ENCODE results near the gene IFIT1.
"Not testable (repeated sequence)": the region's sequence is repeated elsewhere in the genome, so short reads cannot be mapped to it uniquely, and the experiment has no call there.

Gene IFIT1

DNA sequence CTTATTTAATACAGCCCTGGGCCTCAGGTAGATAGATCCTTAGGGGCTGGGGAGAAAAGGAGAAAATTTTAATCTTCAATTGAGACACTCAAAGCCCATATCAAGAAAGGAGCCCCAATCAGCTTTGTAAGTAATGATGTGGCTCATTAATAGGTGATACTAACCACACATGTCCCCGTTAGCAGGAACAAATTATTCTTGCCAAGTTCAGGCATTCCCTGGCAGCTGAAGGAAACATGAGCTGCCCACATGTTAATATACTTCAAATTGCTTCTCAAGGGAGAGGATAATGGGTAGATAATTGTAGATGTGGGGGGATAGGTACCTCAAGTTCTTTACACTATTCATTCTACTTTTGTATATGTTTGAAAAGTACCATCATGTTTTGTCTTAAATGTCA is 36.5 kb downstream of the IFIT1 start:
- in situ Hi-C loops (cut with HindIII; ENCODE audit: low sequenced_read_pairs) = no loop called here

DNA sequence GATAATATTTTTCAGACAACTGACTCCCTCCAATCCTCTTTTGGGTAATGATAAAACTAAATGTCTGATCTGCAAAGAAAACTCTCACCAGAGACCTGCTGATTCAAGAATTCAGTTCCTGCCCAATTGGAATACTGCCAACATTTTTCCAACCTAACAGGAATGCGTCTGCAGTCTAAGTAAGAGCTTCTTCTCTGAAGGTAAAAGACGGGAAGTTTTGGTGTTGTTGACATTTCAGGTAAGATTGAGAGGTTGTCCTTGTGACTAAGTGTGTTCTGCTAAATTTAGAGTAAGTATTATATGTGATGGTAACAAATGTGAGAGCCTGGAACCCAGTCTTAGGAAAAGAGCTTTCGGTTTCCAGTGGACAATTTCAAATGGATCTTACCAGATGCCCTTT is 39.6 kb downstream of the IFIT1 start:
- in situ Hi-C loops (cut with HindIII; ENCODE audit: low sequenced_read_pairs) = no loop called here

DNA sequence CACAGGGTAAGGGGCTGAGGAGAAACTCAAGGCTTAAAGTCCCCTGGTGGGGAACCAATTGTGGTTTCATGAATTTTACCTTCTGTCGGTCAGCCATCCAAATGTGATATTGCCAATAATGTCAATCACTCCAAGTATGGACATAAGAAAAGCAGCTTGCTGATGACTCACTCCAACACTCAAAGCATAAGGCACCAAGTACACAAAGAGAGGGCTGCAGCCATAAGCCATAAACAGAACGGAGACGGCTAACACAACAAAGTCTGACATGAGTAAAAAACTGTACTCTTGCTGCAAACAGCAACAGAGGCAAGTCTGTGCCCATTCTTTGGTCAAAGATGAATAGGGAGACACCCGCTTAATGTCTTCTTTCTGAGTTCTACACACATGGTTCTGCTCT is 46.1 kb downstream of the IFIT1 start:
- in situ Hi-C loops (cut with HindIII; ENCODE audit: low sequenced_read_pairs) = no loop called here

DNA sequence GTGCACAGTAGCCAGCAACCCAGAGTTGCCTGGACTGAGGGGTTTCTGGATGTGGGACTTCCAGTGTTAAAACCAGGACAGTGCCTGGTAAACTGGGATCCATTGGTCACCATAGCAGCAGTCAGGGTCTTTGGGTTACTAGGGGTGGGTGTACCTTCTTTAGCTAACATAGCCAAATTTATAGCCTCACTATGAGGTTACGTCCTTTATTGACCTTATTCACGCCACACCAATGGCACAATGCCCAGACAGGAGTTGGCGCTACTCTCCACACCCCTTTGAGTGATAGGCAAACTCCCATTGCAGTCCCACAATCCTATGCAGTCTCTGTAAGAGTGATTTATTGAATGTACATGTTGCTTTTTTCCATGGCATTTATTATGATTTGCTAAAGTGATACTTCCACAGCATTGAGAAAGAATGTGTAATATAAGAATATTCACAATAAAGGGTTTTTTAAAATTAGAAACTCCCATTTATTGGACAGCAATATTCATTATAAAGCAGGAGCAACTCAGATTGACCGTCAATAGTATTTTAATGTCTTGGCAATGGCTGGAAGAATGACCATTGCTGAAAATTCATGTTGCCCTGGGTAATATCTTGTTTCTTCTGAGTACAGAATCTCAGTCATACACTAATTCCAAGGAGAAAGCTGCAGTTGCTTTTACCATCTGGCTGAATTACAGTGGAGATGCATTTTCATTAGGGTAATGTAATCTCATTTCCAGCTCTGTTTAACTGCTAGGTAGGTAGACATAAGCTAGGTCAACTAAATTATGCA is 48.0 kb downstream of the IFIT1 start:
- in situ Hi-C loops (cut with HindIII; ENCODE audit: low sequenced_read_pairs) = no loop called here

DNA sequence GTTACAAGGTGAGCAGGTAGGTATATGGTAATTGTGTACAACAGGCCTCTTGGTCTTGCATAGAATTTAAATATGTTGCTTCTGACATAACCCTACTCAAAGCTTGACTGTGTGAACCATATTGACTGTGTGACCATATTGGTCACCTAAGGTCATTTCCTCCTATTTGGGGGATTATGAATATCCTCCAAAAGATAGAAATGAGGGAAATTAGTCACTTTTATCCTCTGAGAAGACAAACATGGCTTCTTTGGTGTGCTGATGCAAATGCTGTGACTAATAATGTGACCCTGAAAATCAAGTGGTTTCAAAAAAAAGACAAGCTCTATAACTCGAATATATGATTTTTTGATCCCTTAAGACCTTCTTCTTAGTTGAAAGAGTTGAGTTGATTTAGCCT is 49.9 kb downstream of the IFIT1 start:
- in situ Hi-C loops (cut with HindIII; ENCODE audit: low sequenced_read_pairs) = no loop called here

DNA sequence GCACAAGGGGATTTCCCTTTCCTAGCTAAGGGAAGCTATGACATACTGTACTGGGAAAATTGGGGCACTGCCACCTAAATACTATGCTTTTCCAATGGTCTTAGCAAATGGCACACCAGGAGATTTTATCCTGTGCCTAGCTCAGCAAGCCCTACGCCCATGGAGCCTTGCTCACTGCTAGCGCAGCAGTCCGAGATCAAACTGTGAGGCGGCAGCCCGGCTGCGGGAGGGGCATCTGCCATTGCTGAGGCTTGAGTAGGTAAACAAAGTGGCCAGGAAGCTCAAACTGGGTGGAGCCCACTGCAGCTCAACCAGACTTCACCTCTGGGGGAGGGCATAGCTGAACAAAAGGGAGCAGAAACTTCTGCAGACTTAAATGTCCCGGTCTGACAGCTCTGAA is 52.4 kb downstream of the IFIT1 start:
- in situ Hi-C loops (cut with HindIII; ENCODE audit: low sequenced_read_pairs) = not testable (repeated sequence)

DNA sequence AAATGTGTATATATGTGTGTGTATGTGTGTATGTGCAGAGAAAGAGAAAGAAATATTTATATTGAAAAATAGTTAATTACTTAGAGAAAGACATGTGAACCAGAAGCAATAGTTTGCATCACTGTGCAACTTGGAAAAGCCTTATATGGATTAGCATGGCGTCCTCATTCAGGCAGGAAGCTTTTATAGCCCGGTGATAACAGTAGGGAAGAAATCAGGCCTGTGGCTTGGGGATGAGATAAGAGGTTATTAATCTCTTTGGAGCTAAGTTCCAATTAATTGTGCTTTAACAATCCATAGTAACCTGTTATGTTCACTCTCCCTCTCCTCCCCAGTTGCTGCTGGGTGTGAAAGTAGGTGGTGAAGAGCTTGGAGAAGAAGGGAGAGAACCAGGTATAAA is 58.5 kb downstream of the IFIT1 start:
- in situ Hi-C loops (cut with HindIII; ENCODE audit: low sequenced_read_pairs) = no loop called here

DNA sequence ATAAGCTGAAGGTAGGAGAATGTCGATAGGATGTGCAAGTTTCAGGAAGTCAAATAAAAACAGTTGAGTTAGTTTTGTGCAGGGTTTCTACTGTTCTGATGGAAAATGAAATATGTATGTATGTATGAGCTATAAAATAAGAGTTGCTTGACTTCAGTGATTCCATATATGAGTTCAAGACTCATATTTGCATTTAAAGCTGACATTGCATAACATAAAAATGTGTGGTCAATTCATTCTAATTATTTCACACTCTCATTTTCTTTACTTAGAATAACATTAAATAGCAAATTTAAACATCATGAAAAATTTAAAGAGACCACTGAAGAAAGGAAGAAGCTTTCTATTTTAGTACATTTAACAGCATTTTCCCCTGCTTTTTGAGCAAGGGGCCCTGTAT is 59.8 kb downstream of the IFIT1 start:
- in situ Hi-C loops (cut with HindIII; ENCODE audit: low sequenced_read_pairs) = no loop called here

DNA sequence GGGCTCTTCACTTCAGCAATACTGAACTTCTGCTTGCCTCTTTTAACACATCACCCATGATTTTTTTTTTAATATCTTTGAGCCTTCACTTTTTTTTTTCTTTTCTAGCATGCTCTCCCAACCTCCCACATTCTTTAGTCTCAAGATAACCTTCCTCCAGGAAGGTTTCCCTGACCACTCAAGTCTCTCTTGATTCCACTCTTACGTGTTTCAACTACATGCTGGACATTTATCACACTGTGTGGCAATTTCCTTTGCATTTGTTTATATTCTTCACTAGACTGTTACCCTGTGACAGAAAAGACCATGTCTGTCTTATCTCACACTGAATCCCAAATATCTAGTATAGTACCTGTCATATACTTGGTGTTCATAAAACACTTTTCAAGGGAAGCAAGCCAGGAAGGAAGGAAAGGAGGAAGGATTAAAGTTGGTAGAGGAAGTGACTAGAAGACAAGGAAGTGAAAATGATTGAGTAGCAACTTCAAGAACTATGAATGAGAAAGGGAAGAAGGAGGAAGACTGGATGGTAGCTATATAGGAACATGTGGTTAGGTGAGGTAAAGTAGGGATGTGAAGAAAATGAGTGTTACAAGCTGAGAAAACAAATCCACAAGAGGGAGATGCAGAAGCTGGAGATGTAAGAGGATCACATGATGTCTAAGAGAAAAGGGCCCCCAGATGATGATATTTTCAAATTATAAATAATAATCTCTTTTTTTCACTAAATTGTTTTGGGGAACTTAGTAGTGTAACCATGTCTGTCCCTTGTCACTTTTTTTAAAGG is 62.3 kb downstream of the IFIT1 start:
- in situ Hi-C loops (cut with HindIII; ENCODE audit: low sequenced_read_pairs) = no loop called here
